ENCODE data around the gene AGBL4.

The AGBL4 gene

GRCh38 chr1:48718705-48719104 is 1305.0 kb downstream of the AGBL4 start:
- no peak for DNase-seq (ENCODE audit: low read depth)

DNA sequence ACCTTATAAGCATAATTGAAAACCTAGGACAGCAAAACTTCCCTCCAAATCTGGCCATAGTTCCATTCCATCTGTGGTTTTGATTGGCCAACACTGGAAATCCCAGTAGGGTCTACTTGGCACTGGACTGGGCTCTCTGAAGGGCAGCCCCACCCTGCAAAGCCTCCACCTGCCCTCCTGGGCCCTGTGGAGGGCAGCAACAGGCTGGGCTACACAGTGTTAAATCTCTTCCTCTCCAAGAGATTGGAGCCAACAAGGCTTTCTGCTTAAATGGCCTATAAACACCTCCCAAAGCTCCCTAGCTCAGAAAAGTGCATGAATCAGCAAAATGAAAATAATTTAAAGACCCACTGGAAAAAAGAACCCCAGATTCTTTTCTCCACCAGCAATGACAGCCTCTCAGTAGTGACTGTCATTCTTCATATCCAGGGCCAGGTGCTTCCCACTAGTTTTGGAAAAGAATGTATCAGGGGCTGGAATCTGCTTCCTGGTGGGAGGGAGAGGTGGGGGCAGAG is 1305.6 kb downstream of the AGBL4 start:
- DNase-seq (ENCODE audit: low read depth): no peak

DNA sequence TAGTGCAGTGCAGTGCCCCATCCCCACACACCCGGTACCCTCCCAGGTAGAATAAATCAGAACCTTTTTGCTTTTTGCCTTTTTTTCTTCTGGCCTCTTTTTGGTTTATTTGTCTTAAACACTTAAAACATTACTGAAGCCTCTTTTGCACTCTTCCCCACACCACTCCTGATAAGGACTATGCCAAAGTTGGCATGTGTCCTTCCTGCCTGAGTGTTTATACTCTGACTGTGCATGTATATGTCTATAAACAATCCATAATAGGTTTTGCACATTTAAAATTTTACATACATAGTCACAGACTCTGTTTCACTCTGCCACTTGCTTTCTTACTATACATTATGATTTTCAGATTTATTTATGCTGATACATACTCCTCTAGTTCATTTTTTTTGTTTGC is 1306.7 kb downstream of the AGBL4 start:
- no peak for DNase-seq (ENCODE audit: low read depth)

- DNase-seq (ENCODE audit: low read depth): no peak
These were observed 1307.8 kb downstream of the AGBL4 start for GRCh38 chr1:48715921-48716320.

- no peak for DNase-seq (ENCODE audit: low read depth)
These were observed 1312.8 kb downstream of the AGBL4 start for GRCh38 chr1:48710915-48711314.

DNA sequence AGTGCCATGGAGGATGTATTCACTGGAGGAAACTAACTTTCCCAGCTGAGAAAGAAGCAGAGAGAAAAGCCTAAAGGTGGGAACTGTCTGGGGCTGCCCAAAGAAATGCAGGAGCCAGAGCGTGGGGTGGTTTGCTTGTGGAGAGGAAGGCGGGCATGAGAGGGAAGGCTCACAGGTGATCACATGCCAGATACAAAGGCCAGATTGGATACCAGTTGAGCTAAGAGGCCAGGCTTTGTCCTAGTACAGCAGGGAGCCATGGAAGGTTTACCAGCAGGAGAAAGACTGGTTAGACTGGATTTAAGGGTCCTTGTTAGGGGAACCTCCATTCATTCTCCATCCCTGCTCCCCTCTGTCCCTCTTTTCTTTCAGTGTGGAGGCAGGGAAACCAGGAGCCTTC is 1313.4 kb downstream of the AGBL4 start:
- no peak for DNase-seq (ENCODE audit: low read depth)

DNA sequence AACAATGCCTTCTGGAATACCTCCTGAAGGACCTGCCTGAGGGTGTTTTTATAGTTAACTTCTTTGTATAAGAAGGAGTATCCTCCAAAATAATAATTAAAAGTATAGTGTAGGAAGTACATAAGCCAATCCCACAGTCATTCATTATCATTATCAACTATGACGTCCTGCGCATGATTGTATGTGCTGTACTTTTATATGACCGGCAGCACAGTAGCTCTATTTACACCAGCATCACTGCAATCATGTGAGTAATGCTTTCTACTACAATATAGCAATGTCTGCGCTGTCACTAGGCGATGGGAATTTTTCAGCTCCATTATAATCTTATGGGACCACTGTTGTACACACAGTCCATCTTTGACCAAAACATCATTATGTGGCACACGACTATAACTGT is 1319.0 kb downstream of the AGBL4 start:
- DNase-seq (ENCODE audit: low read depth): no peak

- DNase-seq (ENCODE audit: low read depth): no peak
These were observed 1322.3 kb downstream of the AGBL4 start for GRCh38 chr1:48701445-48701844.

DNA sequence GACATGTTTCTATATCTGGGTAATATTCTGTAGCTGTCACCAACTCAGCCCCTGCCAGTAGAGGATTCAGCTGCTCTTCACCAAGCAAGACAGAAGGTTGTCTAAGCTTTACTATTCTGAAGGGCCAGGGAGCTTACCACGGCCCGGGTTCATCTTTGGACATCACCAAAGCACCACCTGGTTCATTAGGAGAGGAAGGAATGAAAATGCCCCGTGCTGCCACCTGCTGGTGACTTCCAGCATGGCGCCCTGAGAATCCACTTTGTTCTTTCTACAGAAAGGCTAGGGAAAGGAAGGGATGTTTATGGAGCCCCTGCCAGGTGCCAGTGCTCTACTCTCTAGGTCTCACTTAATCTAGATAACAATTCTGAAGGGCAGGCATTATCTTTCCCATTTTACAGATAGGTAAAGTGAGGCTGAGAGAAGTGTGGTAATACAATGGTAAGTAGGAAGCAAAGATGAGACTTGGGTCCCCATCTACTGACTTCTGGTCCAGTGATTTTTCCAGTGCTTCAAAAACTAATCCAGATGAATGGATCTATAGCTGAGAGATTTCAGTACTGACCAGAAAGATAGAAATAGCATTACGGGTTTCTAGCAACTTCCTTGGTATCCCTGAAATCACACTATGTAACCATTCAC is 1326.6 kb downstream of the AGBL4 start:
- peak; percentile 51 for DNase-seq (ENCODE audit: low read depth)

DNA sequence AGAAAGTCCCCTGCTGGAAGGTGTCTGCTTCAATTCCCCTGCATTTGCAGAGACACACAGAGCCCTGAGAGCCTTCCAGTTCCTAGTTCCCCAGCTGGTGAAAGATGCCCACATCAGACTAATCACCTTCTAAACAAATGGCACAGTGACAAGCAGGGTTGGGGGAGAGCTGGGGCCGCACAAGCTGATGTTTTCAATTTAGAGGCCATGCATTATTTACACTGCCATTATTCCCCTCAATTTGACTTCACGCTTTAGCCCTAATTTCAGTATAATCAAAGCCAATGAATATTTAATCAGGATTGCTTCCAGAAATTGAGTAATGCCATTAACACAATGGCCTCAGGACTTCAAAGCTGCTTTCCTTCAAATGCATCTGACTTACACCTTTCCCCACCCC is 1328.6 kb downstream of the AGBL4 start:
- DNase-seq (ENCODE audit: low read depth): no peak

- DNase-seq (ENCODE audit: low read depth): no peak
These were observed 1330.0 kb downstream of the AGBL4 start for GRCh38 chr1:48693674-48694320.

- no peak for DNase-seq (ENCODE audit: low read depth)
These were observed 1330.6 kb downstream of the AGBL4 start for GRCh38 chr1:48693180-48693579.

- no peak for DNase-seq (ENCODE audit: low read depth)
These were observed 1331.5 kb downstream of the AGBL4 start for GRCh38 chr1:48692235-48692634.

DNA sequence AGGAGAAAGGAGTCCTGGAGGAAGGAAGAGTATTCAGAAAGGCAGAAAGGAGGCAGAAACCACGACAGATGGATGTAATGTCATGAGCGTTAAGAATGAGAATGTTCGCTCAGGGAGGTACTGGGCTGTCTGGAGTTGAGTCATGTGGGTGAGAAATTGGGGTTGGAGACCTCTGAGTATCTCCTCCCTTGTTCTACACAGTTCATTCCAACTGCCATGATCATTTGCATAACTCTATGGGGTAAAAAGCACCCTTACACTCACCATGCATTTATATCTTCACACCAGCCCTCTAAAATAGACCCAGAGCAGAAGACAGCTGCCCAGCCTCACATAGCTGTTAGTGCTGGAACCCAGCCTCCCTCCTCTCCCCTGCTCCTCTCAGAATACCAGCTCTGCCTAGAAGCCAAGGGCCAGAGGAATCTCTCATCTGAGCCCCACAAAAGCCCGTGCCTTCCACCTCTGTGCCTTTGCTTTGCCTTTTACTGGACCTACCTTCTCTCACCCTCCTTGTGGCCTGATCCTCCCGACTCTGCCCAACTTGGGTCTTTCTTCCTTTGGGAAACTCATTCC is 1332.2 kb downstream of the AGBL4 start:
- no peak for DNase-seq (ENCODE audit: low read depth)

GRCh38 chr1:48688102-48688760 is 1335.5 kb downstream of the AGBL4 start:
- DNase-seq (ENCODE audit: low read depth): no peak

GRCh38 chr1:48687282-48688045 is 1336.3 kb downstream of the AGBL4 start:
- DNase-seq (ENCODE audit: low read depth): no peak

DNA sequence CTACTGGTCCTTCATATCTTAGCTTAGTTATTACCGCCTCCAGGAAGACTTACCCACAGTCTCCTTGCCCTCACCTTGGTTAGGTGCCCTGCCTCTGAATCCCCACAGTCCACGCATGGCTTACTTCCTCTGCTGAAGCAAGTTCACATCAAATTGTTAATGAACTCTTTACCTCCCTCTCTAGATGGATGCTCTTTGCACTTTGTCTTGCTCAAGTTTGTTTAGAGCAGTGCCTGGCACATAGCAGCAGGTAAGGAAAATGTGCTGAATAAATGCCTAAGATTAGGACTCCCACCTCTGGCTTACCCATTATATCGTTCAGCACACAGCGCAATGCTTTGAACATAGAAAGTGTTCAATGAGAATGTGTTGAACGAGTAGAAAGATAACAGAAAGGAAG is 1337.6 kb downstream of the AGBL4 start:
- no peak for DNase-seq (ENCODE audit: low read depth)

DNA sequence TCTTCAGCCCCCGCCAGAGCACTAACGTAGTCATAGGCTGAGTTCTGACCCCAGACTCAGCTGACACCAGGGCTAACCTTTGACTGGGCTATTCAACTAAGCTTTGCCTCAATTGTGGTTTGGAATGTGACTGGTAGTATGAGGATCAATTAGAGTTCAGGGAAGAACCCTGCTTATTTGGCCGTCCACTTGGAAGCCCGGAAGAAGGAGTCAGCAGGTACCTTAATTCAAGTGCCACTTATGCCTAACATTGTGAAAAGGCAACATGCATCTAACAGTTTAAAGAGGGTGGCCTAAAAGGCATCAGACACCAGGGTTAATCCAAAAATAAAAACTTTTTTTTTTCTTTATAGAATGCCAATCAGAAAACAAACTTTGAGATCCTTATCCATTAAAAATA is 1339.4 kb downstream of the AGBL4 start:
- DNase-seq (ENCODE audit: low read depth): no peak

DNA sequence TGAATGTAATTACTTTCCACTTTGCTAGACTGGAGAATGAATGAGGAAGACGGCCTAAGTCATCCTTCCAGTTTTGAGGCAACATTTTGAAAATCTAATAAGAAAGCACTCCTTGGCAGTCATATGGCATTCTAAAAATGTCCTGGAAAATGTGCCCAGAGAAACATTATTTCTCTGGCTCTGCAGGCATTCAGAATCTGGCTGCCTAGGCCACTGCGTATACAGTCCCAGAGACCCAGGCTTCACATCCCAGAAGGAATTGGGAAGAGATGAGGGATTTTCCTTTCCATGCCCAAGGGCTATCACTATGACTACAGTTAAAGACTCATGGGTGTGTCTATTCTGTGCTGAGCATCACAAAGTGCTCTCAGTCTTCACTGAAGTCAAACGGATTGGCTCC is 1339.9 kb downstream of the AGBL4 start:
- DNase-seq (ENCODE audit: low read depth): no peak

DNA sequence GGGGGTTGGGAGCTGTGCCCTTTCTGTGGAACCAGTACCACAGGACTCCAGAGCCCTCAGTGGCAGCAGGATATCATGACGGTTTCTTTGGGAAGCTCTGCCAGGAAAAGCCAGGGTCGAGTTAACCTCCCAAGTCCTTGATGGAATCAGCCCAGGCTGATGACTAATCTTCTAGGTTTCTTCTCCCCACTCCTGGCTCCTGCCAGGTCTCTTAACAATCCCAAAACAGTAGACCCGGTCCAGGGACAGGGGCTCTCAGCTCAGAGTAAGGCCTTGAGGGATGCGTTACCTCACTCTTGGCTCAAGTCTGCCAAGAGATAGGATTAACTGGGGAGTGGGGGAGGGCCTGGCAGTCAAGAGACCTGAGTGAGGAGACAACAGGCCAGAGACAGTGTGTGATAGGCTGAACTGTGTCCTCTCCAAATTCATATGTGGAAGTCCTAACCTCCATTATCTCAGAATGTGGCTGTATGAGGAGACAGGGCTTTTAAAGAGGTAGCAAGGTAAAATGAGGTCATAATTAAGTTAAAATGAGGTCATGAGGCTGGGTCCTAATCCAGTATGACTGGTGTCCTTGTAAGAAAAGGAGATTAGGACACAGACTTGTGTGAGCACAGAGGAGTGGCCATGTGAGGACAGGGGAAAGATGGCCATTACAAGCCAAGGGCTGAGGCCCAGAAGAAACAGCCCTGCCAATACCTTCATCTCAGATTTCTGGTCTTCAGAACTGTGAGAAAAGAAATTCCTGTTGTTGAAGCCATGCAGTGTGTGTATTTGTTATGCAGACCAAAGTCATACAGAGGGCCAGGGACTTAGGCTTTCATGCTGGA is 1342.1 kb downstream of the AGBL4 start:
- no peak for DNase-seq (ENCODE audit: low read depth)

DNA sequence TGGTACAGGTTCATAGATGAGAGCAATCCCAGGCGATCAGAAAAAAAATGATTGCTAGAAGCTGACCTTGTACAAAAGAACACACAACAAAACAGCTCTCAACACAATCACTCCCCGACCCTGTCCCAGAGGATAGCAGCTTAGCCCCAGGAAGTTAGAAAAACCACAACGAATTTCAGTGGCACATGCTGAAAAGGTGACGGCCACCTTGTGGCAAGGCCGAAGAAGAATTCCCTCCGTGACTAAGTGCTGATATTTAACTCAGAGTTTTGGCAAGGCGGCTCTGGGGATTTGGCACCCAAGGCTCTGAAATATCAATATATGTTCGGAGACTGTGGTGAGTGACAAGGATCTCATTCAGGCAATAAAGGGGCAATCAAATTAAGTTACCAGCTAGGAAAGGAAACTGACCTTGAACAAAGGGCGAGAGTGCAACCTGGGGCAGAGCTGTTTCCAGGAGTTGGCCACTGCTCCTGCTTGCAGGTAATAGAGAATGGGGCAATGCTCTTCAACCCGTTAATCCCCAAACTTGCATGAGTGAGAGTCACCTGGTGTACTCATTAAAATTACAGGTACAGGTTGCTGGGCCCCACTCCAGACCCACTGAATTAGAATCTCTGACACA is 1343.2 kb downstream of the AGBL4 start:
- DNase-seq (ENCODE audit: low read depth): no peak
